HG03135 (cell line): ENCODE data around the gene VWA5B2.

Experiments
- ATAC-seq: cut with Tn5 transposase; IDR thresholded peaks from one replicate; pipeline ENCODE4 v1.9.1; 2021; ENCODE audit warnings: mild to moderate bottlenecking, moderate library complexity; ENCODE audit not compliant: unreplicated experiment

The VWA5B2 gene

DNA sequence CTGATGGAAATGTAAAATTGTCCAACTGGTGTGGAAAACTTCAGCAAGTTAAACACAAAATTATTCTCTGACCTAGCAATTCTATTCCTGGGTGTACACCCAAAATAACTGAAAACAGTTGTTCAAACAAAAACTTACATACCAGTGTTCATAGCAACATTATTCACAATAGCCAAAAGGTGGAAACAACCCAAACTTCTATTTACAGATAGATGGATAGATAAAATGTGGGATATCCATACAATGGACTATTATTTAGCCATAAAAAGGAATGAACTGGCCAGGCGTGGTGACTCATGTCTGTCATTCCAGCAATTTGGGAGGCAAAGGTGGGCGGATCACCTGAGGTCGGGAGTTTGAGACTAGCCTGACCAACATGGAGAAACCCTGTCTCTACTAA is 6.9 kb upstream of the VWA5B2 start:
- no peak for ATAC-seq

DNA sequence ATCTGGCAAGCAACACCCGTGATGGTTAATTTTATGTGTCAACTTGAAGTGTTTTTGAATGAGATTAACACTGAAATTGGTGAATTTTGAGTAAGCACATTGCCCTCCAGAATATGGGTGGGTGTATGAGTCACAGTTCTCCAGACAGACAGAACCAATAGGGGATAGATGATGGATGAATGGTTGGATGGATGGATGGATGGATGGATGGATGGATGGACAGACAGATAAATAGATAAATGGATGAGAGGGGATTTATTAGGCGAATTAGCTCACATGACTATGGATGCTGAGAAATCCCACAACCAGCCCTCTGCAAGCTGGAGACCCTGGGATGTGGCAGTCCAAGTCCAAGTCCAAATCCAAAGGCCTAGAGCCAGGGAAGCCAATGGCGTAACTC is 5.4 kb upstream of the VWA5B2 start:
- ATAC-seq, result no peak

DNA sequence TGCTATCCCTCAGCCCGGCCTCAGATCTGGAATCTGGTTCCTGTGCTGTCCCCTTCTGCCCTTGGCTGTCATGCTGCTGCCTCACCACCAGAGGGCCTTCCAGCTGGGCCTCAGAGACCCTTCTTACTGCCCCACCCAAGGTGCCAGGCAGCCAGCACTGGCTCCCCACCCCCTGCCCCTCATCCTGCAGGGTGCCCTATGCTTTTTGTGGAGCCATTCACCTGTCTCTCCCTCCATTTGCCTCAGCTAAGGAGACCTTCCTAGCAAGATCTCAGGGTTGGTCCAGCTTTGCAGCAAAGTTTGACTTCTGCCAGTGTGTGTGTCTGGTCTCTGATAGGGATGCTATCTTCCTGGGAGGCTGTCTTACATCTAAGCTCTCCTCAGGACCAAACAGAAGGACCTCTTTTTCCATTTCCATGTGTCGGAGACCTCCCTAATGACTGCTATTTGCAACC is 1.9 kb upstream of the VWA5B2 start:
- ATAC-seq, result peak; percentile 46

DNA sequence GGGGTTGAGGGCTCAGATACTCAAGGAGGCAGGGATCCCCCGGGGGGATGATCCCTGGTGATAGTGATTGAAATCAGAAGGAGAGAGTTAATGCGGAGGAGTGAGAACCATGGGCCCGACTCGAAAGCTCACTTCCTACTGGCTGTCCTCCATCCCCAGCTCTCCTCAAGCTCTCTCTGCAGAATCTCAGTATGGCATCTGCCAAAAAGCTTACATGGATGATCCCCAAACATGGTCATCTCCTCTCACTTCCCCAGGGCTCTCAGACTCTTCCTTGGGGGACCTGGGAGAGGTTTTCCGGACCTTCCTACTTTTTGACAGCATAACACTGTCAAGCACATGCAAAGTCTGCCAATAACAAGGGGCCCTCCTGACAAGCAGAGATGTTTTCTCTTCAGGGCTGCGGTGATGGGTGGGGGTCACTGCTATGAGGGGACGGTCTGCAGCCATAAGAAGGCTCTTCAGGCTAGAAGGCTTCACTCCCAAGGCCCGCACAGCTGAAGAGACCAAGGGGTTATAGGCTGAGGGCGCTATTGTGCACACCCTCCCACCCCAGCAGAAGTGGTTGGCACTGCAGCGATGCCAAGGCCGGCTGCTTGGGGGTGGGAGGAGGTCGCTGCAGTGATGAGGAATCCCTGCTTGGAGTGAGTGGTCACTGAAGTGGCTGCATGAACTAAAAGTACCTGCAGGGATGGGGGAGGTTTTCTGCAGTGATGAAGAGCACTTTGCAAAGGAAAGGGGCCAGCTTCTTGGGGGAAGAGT is 828 bp upstream of the VWA5B2 start:
- no peak for ATAC-seq

DNA sequence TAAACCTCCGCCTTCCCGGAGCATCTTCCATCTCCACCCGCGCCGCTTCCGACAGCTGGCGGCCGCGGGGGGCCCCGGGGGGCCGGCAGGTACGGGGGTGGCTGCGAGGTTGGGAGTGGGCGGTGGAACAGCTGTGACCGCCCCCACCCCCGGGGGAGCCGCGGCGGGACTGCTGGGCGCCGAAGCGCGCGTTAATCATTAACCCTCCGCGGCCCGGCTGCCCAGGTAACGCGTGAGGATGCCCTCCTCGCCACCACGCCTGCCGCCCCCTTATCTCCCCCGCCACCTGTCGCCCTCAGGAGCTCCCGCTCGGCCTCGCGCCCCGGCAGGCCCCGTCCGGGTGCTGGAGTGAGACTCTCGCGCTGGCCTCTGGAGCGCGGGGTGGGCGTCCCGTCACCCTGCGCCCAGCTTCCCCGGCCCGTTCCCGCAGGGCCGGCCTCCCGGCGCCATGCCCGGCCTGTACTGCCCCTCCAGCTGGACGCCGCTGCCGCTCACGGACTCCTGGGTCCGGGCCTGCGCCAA is 757 bp downstream of the VWA5B2 start:
- ATAC-seq, result no peak

DNA sequence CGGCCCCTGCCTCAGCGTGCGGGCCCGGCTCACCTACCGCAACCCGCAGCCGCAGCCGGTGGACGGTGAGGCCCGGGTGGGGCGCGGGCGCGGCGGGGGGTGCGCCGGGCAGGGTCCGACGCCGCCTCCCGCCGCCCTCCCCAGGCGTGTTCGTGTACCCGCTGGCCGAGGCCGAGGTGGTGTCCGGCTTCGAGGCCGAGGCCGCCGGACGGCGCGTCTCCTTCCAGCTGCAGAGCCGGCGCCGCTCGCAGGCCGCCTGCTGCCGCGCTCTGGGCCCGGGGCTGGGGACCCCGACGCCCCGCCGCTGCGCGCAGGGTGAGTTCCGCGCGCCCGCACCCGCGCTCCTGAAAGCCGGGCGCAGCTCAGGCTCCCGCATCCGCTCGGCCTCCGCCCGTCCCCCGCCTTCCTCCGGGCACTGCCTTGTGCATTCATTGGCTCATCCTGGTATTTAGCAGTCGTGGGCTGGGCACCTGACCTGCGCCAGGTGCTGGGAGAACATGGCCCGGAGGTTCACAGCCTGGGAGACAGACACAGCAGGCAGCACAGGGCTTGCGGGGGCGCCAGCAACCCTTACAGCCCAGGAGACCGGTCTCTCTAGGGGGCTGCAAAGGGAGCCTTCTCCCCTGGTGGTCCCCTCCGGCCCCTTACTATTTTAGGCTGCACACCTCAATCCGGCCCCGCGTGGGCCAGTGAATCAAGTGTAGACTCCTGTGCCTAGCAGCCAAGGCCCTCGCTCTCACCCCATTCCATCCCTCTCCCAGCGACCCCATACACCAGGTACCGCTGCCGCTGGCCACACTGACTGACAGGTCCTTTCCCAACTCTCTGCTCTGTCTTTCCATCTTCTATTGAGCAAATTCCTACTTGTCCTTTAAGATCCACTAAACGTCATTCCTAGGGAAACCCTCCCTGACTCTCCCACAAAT is 1.5 kb downstream of the VWA5B2 start:
- no peak for ATAC-seq

DNA sequence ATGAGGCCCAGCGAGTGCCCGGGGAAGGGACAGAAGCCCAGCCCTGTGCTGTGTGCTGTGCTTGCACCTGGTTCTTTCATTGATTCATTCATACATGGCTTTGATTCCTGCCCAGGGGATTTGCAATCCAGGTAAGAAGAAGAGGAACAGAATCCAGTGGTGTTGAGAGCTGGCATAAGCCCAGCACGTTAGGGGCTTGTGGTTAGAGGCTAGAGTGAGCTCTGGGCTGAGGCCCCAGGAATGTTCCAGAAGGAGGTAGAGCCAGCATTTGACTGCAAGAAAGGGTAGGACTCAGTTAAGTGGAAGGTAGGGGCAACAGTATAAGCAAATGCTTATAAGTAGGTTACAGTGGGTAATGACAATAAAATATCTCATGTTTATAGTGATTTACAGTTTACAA is 2.3 kb downstream of the VWA5B2 start:
- no peak for ATAC-seq

DNA sequence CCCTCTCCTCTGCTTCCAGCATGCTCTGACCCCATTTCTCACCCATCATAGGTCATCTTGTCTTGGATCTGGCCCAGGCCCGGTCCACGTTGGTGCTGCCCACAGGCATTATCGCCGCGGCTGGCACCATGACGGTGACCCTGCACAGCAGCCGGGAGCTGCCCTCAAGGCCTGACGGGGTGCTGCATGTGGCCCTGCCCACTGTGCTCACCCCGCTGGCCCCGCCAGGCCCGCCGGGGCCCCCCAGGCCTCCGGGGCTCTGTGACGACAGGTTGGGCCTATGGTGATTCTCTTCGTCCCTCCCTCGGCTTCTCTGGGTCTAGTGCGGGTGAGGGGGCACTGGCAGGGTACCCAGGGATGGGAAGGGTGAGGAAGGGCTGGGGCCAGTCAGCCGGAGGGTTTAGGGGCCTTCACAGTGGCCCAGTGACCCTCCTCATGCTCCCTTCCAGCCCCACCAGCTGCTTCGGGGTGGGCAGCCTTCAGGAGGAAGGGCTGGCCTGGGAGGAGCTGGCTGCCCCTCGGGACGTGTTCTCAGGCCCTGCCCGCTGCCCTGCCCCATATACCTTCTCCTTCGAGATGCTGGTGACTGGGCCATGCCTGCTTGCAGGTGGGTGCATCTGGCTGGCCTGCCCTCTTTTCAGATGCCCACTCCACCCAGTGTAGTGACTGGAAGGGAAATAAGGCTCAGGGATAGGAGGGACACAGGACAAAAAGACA is 3.9 kb downstream of the VWA5B2 start:
- ATAC-seq, result no peak

DNA sequence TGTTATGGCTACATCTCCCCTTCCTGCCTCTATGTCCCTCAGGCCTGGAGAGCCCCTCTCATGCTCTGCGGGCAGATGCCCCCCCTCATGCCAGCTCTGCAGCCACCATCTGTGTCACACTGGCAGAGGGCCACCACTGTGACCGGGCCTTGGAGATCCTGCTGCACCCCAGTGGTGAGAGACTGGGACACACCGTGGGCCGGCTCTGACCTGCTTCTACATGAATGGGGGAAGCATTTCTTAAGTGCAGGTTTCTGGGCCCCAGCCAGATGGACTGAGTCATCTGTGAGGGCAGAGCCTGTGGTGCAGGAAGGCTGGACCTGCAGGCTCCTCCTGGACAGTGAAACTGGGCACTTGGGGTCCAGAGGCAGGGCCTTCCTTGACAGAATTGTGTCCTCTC is 4.8 kb downstream of the VWA5B2 start:
- no peak for ATAC-seq

DNA sequence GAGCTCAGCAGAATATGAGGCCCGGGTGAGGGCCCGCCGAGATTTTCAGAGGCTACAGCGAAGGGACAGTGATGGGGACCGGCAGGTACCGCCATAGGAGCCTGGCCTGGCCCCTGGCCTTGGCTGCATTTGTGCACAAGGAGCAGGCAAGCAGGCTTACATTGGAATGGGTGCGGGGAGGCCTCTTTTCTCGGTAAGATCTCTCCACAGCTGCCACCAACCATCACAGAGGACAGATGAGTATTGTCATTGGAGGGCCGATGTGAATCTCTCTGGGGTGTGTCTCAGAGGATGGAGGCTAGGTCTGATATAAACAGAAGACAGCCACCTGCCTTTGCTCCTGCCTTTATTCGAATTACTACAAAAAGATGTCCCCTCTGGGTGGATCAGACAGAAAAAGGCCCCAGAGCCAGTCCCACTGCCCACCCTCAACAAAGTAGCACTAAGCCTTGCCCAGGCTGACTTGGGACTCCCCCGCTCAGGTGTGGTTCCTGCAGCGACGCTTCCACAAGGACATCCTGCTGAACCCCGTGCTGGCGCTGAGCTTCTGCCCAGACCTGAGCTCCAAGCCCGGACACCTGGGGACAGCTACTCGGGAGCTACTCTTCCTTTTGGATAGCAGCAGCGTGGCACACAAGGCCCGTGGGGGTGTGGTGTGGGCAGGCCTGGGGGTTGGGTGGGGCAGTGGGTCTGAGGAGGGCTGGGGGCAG is 5.4 kb downstream of the VWA5B2 start:
- ATAC-seq, result no peak

DNA sequence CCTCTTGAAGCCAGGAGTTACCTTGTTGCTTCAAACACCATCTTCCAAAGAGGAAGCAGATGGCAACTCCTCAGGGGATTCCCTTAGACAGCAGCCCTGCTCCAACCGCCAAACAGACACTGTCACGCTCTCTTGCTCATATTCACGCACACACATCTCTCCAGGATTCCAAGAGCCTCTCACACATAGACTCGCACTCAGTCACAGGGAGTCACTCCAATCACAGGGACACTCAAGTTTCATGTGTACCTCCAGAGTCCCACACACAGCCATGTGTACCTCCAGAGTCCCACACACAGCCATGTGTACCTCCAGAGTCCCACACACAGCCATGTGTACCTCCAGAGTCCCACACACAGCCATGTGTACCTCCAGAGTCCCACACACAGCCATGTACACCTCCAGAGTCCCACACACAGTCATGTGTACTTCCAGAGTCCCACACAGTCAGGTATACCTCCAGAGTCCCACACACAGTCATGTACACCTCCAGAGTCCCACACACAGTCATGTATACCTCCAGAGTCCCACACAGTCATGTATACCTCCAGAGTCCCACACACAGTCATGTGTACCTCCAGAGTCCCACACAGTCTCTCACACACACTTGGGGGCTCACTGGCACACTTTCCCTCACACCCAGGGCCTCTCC is 6.1 kb downstream of the VWA5B2 start:
- ATAC-seq, result no peak

DNA sequence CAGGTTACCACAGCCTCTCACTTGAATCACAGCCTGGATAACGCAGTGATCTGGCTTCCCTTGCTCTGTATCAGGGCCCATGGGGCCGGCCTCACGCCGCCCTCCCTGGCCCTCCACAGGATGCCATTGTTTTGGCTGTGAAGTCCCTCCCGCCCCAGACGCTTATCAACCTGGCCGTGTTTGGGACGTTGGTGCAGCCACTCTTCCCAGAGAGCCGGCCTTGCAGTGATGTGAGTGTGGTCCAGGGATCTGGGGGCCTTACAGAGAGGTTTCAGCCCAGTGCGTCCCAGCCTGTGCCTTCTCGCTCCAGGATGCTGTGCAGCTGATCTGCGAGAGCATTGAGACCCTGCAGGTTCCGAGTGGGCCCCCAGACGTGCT is 6.6 kb downstream of the VWA5B2 start:
- ATAC-seq, result no peak

DNA sequence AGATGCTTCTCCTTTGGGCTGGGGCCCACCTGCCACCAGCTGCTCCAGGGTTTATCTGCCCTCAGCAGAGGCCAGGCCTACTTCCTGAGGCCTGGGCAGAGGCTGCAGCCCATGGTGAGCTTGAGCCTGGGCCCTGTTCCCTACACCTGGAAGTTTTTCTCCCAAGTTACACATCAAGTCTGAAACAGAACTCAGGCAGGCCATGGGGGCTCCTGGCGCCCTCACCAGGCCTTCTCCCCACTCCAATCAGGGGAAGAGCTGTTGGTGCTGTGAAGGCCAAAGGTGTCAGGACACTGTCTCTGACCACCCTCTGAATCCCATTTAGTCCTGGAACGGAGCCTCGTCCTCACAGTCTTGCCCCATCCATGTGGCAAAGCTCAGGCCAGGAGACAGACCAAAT is 7.3 kb downstream of the VWA5B2 start:
- ATAC-seq, result no peak

DNA sequence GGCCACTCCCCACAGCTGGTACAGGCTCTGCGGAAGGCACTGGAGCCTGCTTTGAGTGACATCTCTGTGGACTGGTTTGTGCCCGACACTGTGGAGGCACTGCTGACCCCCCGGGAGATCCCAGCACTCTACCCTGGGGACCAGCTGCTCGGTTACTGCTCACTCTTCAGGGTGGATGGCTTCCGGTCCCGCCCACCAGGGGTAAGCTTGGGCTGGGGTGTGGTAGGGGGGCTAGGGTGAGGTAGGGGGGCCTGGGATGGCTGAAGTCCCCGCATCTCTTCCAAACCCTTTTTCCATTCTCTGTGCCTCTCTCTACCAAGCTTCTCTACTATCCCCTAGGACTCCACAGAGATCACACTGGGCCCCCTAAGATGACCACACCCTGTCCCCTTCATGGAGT is 7.8 kb downstream of the VWA5B2 start:
- no peak for ATAC-seq

DNA sequence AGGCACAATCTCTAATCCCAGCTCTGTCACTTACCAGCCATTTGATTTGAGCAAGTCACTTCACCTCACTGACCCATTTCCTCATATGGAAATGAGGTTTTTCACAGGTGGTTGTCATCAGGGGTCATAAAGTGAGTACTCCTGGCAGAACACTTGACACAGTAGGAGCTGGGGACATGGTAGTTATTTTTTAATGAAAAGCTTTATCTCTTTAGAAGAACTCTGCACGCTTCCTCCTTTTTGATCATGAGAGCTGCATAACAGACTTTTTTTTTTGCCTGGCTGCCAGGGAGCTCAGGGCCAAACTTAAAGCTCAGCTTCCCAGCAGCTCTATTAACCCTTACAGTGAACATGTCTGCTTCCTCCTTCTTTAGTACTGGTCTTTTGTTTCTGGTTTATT is 8.4 kb downstream of the VWA5B2 start:
- no peak for ATAC-seq

DNA sequence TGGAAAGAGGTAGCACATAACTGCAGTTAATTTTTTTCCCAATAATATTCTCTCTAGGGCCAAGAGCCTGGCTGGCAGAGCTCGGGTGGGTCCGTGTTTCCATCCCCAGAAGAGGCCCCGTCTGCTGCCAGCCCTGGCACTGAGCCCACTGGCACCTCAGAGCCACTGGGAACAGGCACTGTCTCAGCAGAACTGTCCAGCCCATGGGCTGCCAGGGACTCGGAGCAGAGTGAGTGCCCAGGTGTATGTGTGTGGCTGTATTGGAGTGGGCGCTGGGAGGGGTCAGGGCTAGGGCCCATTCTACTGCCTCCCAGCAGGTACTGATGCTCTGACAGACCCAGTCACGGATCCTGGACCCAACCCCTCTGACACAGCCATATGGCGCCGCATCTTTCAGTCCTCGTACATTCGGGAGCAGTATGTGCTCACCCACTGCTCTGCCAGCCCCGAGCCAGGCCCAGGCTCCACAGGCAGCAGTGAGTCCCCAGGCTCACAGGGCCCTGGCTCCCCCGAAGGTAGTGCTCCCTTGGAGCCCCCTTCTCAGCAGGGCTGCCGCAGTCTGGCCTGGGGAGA is 8.9 kb downstream of the VWA5B2 start:
- ATAC-seq, result no peak

DNA sequence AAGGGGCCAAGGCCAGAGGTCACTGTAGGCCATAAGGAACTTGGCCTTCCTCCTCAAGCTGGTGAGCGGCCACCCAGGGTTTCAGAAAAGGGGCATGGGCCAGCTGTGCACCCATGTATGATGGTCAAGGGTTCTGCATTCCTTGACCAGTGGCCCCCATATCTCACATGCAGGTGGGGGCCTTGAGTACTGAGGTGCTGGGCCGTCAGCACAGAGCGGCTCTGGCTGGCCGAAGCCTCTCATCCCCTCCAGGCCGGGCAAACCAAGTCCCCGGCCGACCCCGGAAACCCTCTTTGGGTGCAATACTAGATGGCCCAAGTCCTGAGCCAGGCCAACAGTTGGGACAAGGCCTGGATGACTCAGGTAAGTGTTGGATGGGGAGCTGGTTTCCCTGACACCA is 9.8 kb downstream of the VWA5B2 start:
- ATAC-seq, result no peak

DNA sequence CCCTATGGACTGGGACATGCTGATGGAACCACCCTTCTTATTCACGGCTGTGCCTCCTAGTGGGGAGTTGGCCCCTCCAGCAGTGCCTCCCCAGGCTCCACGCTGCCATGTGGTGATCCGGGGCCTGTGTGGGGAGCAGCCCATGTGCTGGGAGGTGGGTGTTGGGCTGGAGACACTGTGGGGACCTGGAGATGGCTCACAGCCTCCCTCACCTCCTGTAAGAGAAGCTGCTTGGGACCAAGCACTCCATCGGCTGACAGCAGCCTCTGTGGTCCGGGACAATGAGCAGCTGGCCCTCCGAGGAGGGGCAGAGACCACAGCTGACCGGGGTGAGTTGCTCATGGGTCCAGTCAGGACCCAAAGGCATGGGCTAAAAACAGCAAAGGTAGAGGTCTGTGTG is 10.3 kb downstream of the VWA5B2 start:
- ATAC-seq, result no peak

DNA sequence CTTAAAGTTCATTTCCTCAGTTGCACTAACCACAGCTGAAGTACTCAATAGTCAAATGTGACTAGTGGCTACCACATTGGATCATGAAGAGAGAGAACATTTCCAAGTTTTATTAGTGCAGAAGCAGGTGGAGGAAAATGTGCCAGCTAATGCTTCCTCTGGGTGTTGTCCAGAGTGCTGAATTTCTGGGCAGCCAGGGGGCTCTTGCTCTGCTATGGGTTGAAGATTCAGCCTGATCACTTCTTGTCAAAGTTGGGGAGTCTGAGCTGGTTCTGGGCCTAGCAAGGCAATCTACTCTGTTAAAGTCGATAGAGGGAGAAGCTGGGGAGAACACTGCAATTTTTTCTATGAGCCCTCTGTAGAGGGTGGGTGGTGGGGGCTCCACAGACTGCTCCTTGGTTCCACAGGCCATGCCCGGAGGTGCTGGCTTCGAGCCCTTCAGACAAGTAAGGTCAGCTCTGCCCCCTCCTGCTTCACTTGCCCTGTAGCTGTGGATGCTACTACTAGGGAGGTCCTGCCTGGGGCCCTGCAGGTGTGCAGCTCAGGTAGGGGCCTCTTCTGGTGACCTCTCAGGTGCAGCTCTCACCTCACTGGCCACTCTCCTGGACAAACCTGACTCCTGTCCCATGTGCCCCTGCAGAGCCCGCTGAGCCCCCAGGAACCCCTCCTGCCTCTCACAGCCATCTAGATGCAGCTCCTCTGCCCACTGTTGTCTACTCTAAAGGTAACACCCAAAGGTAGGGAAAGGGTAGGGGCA is 11.2 kb downstream of the VWA5B2 start:
- ATAC-seq, result no peak
